Esophagus muscularis mucosa (tissue), 3 donors: ENCODE measurements around the gene MKS1.

ENCODE experiments used
- CTCF ChIP-seq, 3 experiments: fragments of 200-600 bp in 2 of 3; fragments of 450-650 bp in 1 of 3; sonication (generic) in 2 of 3; IDR thresholded peaks; one replicate each; pipeline ENCODE4 v1.5.1; 2017 to 2019; ENCODE audit warnings: antibody characterized with exemption in 3 of 3, mild to moderate bottlenecking in 2 of 3, moderate library complexity in 1 of 3
- POLR2A ChIP-seq: fragments of 450-650 bp; IDR thresholded peaks from one replicate; pipeline ENCODE4 v1.6.1; 2017; ENCODE audit warnings: antibody characterized with exemption, moderate library complexity, mild to moderate bottlenecking, low read depth

GRCh38 chr17:58176200-58176599 is 42.9 kb downstream of the MKS1 start:
- TF ChIP-seq CTCF (IDR thresholded peaks at IDR 0.05), result no peak
- no peak for TF ChIP-seq POLR2A
